ENCODE data around the gene CLDN14.
"Not testable (repeated sequence)": the region's sequence is repeated elsewhere in the genome, so short reads cannot be mapped to it uniquely, and the experiment has no call there.

CLDN14 gene

GRCh38 chr21:36501589-36501892 lies 21.6 kb upstream of the CLDN14 start:
- no peak for DNase-seq (ENCODE audit: low read depth)

- peak; percentile 36 for DNase-seq (ENCODE audit: low read depth)
Observed at GRCh38 chr21:36499578-36500471, 19.9 kb upstream of the CLDN14 start.

- DNase-seq (ENCODE audit: low read depth) = no peak
Observed at GRCh38 chr21:36494557-36494956, 14.6 kb upstream of the CLDN14 start.

- DNase-seq (ENCODE audit: low read depth) = peak; percentile 18
Observed at GRCh38 chr21:36491209-36491910, 11.4 kb upstream of the CLDN14 start.

GRCh38 chr21:36489776-36490165 lies 9.8 kb upstream of the CLDN14 start:
- no peak for DNase-seq (ENCODE audit: low read depth)

- no peak for DNase-seq (ENCODE audit: low read depth)
Observed at GRCh38 chr21:36489103-36489775, 9.3 kb upstream of the CLDN14 start.

GRCh38 chr21:36487641-36488307 lies 7.9 kb upstream of the CLDN14 start:
- peak; percentile 30 for DNase-seq (ENCODE audit: low read depth)

GRCh38 chr21:36486246-36486645 lies 6.3 kb upstream of the CLDN14 start:
- DNase-seq (ENCODE audit: low read depth) = no peak

GRCh38 chr21:36485476-36485875 lies 5.6 kb upstream of the CLDN14 start:
- no peak for DNase-seq (ENCODE audit: low read depth)

- no peak for DNase-seq (ENCODE audit: low read depth)
Observed at GRCh38 chr21:36483095-36483494, 3.2 kb upstream of the CLDN14 start.

GRCh38 chr21:36482673-36483072 lies 2.8 kb upstream of the CLDN14 start:
- no peak for DNase-seq (ENCODE audit: low read depth)

GRCh38 chr21:36482181-36482580 lies 2.3 kb upstream of the CLDN14 start:
- DNase-seq (ENCODE audit: low read depth) = no peak

- DNase-seq (ENCODE audit: low read depth) = no peak
Observed at GRCh38 chr21:36481639-36482038, 1.7 kb upstream of the CLDN14 start.

GRCh38 chr21:36480618-36481017 lies 696 bp upstream of the CLDN14 start:
- DNase-seq (ENCODE audit: low read depth) = no peak

GRCh38 chr21:36478941-36479340 lies 981 bp downstream of the CLDN14 start:
- peak; percentile 8 for DNase-seq (ENCODE audit: low read depth)

- peak; percentile 92 for DNase-seq (ENCODE audit: low read depth)
Observed at GRCh38 chr21:36478207-36478701, 1.7 kb downstream of the CLDN14 start.

- no peak for DNase-seq (ENCODE audit: low read depth)
Observed at GRCh38 chr21:36477559-36477958, 2.4 kb downstream of the CLDN14 start.

- DNase-seq (ENCODE audit: low read depth) = no peak
Observed at GRCh38 chr21:36477001-36477400, 2.9 kb downstream of the CLDN14 start.

- DNase-seq (ENCODE audit: low read depth) = not testable (repeated sequence)
Observed at GRCh38 chr21:36476541-36476940, 3.4 kb downstream of the CLDN14 start.

GRCh38 chr21:36474591-36474990 lies 5.3 kb downstream of the CLDN14 start:
- DNase-seq (ENCODE audit: low read depth) = no peak

- DNase-seq (ENCODE audit: low read depth) = no peak
Observed at GRCh38 chr21:36473203-36473602, 6.7 kb downstream of the CLDN14 start.

- DNase-seq (ENCODE audit: low read depth) = no peak
Observed at GRCh38 chr21:36472377-36472776, 7.5 kb downstream of the CLDN14 start.
